GM21737 (cell line): Measurements from ENCODE around the gene TNFSF13B.

Source experiments
- ATAC-seq: cut with Tn5 transposase; IDR thresholded peaks from one replicate; pipeline ENCODE4 v1.9.1; 2021; ENCODE audit warnings: mild to moderate bottlenecking, moderate library complexity; ENCODE audit not compliant: unreplicated experiment

TNFSF13B gene

GRCh38 chr13:108345016-108345415 lies 75.5 kb downstream of the TNFSF13B start:
- no peak for ATAC-seq

DNA sequence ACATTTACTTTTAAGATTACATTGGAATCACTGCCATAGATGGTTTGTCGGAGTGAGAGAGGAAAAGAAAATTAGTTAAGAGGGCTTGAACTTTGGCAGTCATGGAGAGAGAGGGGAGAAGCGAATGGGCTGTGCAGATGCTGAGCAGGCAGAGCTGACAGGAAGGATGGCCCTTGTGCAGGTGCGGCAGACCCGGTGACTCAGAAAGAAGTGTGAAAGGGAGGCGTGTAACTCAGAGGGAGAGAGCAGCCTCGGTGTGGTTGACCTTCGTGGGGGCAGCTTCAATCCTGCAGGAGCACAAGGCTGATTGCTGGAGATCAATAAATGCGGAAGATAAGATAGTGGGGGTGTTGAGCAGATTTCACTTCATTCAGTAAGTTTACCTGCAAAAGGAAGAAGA lies 76.9 kb downstream of the TNFSF13B start:
- ATAC-seq: no peak

GRCh38 chr13:108349269-108349668 lies 79.8 kb downstream of the TNFSF13B start:
- ATAC-seq: no peak

DNA sequence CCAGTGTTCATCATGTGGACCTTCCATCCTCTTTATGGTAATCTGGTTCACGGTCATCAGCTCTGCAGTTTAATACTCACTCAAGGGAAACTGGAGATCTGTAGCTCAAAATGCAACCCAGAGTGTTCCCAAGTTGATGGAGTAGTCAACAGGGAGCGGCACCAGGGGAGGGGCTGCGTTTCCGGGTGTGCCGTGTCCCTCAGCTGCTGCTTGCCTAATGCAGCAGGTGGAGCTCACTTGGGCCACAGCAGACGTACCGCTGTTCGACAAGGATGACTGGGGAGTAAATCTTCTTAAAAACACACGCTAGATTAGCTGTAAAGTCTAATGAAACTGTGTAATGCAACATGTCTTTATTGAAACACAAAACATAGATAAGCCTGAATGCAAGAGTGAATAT lies 81.1 kb downstream of the TNFSF13B start:
- no peak for ATAC-seq

- no peak for ATAC-seq
These were observed 83.1 kb downstream of the TNFSF13B start for GRCh38 chr13:108352599-108352998.

DNA sequence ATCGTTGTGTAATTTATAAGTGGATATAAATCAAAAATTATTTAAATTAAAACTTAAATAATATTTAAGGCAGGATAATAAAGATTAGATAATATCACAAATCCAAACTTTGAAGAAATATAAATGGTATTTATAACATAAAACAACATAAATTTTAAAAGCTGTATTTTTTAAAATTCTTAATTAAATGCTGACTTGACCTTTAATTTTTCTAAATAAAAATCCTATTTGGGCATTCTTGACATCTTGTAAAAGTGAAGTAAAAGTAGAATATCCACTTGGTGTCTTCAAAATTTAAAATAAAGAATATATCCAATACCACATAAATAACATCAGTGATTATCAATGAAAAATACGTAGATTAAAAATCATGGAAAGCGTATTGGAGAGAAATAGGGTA lies 87.7 kb downstream of the TNFSF13B start:
- ATAC-seq: no peak
